ENCODE results near the gene KIAA1671. TPM values are rescaled to one million over a fixed set of nuclear protein-coding genes. Genes with fewer than 3 reads are reported as not detected.

KIAA1671 gene
- total and polyA plus RNA-seq, 9 of the 15 experiments (the other 6 are each of a cell fraction or from before 2014, with no cell fraction given): under 0.01 to 0.11 (median 0.02) TPM; not detected in 5

GRCh38 chr22:24994070-24994763, 41.7 kb downstream of the KIAA1671 start:
- Histone ChIP-seq H3K27ac (ENCODE audit: extremely low read depth, low read depth, low read length) (no peak overlapping the region), H2AFZ (ENCODE audit: low read depth, low read length) (no peak overlapping the region), H3K27me3 (ENCODE audit: control insufficient read depth in 2 of 2, insufficient read depth in 2 of 2, low read length in 2 of 2) (peaks cover 5 to 15% of the 10 kb centered on the region in 2 experiments; a peak in 2 of 5 replicates), H3K9me3 (replicated peaks; ENCODE audit: control insufficient read depth, insufficient read depth, low read depth, low read length) (no peaks in the 10 kb centered on the region), H3K4me1 (replicated peaks in 1 of 2; ENCODE audit: control insufficient read depth in 2 of 2, insufficient read depth in 2 of 2, low read length in 2 of 2) (0 out of 5 replicates have a peak, but pooled peaks cover 0 to 2% of the 10 kb centered on the region in 2 experiments), H3K79me2 (ENCODE audit: control insufficient read depth, insufficient read depth, low read length) (no peaks in the 10 kb centered on the region), H3K4me2 (ENCODE audit: insufficient read depth, low read length) (no peak overlapping the region), H3K9ac (ENCODE audit: insufficient read depth in 1 of 2, low read depth in 2 of 2, low read length in 2 of 2) (no peak overlapping the region), H3K9me1 (ENCODE audit: control insufficient read depth, insufficient read depth, low read length) (no peaks in the 10 kb centered on the region), H3K36me3 (ENCODE audit: control insufficient read depth, insufficient read depth, low read length) (no peaks in the 10 kb centered on the region), H4K20me1 (replicated peaks; ENCODE audit: control insufficient read depth, insufficient read depth, low read length) (no peaks in the 10 kb centered on the region), H3K4me3 (no peak overlapping the region)
- POLR2A ChIA-PET: no interaction called here
- intact Hi-C loops (cut with micrococcal nuclease): no loop called here
- CTCF ChIA-PET (ENCODE audit: low intra/inter-chr PET ratio): no interaction called here
- DNase-seq (ENCODE audit: extremely low read depth in 1 of 4, low spot score in 3 of 4) (no peak), FAIRE-seq (no peak), ATAC-seq (no peak)
- in situ Hi-C loops (cut with MboI): no loop called here
- no TSS peak for BruUV-seq (replicated peaks)
- 1% methylated on average over 4 of the region's 7 CpGs for WGBS (ENCODE audit: insufficient coverage, low coverage, missing lambda C conversion rate)
- TF ChIP-seq SOX6 (IDR thresholded peaks at IDR 0.05) (no peak), ZNF398 (CRISPR knock-in tag; IDR thresholded peaks at IDR 0.05) (no peak), RFX5 (IDR thresholded peaks at IDR 0.05; ENCODE audit: low read depth, low read length) (no peak), GATAD2A (IDR thresholded peaks at IDR 0.05) (no peak), NFE2L1 (tag; IDR thresholded peaks at IDR 0.05; ENCODE audit: borderline replicate concordance, low read depth) (no peak), MYC (IDR thresholded peaks at IDR 0.05; ENCODE audit: low read depth, low read length) (no peak), MYC (CRISPR knock-in tag; IDR thresholded peaks at IDR 0.05; ENCODE audit: borderline replicate concordance, low read depth) (no peak), MTF1 (CRISPR knock-in tag; IDR thresholded peaks at IDR 0.05; ENCODE audit: borderline replicate concordance) (no peak), PTRF (tag; IDR thresholded peaks at IDR 0.05) (no peak), CREBBP (IDR thresholded peaks at IDR 0.05; ENCODE audit: low read depth, low read length) (no peak), ZNF609 (CRISPR knock-in tag; IDR thresholded peaks at IDR 0.05; ENCODE audit: borderline replicate concordance) (no peak), ZC3H11A (IDR thresholded peaks at IDR 0.05; ENCODE audit: low read depth, low read length) (no peak), TCF7 (IDR thresholded peaks at IDR 0.05; ENCODE audit: borderline replicate concordance) (no peak), PHB (CRISPR knock-in tag; IDR thresholded peaks at IDR 0.05) (no peak), CBFA2T3 (IDR thresholded peaks at IDR 0.05) (no peak)
